HG02943 (cell line): Measurements from ENCODE around the gene U2AF2.

Source experiments
- ATAC-seq: cut with Tn5 transposase; IDR thresholded peaks from one replicate; pipeline ENCODE4 v1.9.1; 2021; ENCODE audit warnings: mild to moderate bottlenecking, low read depth, moderate library complexity; ENCODE audit not compliant: unreplicated experiment

U2AF2 gene

GRCh38 chr19:55642153-55643002, 12.5 kb upstream of the U2AF2 start:
- ATAC-seq: no peak

DNA sequence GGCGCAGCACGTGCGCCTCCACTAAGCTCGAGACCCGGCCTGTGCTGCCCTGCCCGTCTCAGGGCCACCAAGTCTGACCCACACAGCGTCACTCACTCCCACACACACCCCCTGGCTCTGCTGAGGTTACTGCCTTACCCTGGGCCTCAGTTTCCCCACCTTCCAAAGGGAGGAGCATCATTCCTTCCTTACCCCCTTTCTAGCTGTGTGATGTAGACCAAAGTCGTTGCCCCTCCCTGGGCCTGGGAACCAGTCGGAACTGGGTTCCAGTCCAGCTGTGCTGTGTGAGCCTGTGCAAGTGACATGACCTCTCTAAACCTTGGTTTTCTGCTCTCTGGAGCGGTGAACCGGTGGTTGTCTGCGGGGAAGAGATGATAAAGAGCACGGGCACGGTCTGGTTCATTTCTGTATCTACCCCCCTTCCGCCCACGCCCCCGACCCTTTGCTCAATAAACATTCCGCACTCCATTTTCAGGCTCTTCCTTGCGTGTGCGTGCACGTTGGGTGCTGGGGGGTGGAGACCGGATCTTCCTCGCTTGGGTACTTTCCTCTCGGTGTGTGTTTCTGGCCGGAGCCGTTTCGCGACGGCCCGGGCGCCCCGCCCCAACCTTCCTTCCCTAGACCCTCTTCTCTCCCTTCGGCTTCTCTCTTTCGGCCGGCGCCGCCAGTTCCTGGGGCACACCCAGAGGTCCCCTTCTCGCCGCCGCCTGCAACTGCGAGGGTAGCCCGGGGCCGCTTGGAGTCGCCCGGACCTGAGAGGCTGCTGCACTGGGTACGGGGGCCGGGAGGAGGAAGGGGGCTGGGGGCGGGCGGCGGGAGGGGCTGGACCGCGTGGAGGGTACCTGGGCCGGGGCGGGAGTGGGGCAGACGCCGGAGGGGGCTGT, 11.6 kb upstream of the U2AF2 start, which contains the start of gene ZNF581:
TSS of gene ZNF581 (plus strand) at position 647 of the 884 bp plus-strand sequence. CDS start 923 bp downstream, outside the sequence.
- ATAC-seq: no peak

DNA sequence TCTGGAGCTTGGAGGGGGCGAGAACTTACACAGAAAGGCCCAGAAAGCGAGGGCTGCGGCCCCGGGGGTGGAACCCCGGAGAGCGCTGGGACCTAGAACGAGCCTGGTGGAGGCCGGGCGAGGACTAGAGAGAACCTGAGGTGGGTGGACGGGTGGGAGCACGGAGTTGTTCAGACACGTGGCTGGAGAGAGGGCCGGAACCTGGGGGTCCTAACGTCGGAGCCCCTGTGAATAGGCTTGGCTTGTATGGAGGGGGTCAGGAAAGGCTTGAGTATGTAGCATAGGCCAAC, 11.0 kb upstream of the U2AF2 start:
- ATAC-seq: no peak

- ATAC-seq: no peak
These were observed 10.5 kb upstream of the U2AF2 start for GRCh38 chr19:55644191-55644833.

DNA sequence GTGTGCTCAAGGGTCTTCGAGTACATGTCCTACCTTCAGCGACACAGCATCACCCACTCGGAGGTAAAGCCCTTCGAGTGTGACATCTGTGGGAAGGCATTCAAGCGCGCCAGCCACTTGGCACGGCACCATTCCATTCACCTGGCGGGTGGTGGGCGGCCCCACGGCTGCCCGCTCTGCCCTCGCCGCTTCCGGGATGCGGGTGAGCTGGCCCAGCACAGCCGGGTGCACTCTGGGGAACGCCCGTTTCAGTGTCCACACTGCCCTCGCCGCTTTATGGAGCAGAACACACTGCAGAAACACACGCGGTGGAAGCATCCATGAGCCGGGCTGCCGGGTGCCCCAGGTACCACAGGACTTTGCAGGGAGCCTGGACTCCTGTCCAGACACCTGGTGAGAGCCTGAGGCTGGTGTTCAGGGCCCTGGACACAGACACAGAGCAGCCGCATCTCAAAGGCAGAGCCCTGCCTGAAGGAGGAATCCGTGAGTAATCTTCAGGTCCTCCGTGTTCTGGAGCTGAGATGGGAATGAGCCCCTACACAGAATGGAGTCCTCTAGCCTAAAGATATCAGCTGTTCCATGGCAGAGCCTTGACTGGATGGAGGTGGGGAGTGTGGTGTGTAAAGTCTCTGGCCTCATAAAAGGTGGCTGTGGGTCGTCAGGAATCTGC, 9.9 kb upstream of the U2AF2 start:
- no peak for ATAC-seq

- no peak for ATAC-seq
These were observed 9.3 kb upstream of the U2AF2 start for GRCh38 chr19:55645512-55645881.

DNA sequence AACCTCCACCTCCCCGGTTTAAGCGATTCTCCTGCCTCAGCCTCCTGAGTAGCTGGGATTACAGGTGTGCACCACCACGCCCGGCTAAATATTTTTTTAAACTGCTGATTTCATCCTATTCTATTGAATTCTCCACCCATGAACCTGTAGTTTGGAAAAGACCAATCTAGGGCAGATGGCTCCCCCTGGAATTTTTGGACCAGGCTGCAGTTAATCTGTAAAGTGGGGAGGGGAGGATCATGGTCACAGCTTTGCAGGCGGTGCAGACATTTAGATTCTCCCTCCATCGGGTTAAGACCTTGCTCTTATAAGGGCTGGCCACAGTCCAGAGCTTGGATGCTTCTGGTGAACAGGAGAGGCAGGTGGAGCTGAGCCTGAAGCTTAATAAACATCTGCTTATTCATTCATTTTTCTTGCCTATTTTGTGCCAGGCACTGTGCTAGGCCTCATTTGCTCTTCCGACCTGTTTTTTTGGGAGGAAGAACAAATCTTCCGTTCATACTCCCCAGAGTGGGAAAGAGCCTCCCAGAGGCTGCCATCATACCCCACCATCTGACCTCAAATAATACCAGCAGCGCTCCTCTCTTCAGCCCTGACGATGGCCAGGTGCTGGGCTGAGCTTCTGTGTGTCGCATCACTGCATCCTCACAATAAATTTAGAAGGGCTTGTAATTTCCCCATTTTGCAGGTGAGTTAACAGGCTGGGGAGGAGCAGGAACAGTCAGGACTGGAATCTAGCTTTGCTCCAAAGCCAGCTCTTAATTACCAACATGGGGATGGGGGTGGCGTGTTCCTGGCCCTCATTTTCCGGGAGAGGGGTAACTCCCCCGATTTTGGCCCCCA, 7.7 kb upstream of the U2AF2 start:
- no peak for ATAC-seq

- no peak for ATAC-seq
These were observed 6.9 kb upstream of the U2AF2 start, which contains the start of gene CCDC106 for GRCh38 chr19:55647732-55648584. Gene CCDC106 (plus strand): TSS chr19:55648212. CDS start chr19:55649047, 835 bp downstream.

DNA sequence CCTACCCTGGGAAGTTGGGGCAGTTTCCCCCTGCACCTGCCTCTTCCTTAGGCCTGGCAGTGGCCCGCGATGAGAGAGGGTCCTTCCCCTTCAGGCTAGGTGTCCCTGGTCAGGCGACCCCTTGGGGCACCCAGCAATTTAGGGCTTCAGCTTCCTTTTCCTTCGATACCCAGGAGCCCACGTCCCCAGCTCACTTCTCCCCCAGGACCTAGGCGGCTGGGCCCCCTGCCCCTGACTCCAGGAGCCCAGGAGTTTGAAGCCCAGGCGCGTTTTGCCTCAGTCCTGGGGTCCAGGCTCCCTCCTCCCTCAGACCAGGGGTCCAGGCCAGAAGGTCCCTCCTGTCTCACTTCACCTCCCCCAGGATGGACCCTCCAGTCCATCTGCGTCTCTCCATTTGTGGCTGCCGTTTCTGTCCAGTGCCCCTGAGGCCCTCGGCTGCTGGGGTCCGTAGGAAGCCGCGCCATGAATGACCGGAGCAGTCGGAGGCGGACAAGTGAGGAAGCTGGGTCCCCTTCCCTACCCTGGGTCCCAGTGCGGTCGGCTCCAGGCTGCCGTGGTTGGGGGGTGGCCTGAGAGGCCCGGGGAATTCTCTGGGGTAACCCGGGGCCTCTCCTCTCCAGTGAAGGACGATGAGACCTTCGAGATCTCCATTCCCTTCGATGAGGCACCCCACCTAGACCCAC, 6.1 kb upstream of the U2AF2 start:
- no peak for ATAC-seq

- no peak for ATAC-seq
These were observed 5.3 kb upstream of the U2AF2 start for GRCh38 chr19:55649268-55650125.

DNA sequence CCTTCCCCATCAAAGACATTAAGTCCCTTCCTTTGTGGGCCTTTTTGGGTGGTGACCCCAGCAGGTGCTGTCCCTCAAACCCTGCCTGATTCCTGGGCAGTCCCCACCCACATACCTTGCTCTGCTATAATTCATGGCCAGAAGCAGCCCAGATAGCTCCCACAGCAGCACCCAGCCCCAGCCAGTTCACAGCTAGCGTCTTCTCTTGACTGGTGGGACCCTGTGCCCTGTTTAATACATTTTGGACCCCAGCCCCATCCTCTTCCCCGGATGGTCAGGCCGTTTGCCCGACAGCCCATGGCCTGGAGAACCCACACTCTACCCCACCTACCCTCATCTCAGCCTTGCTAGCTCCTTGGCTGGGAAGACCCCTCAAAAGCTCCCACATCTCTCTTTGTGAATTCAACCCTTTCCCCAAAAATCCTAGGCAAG, 4.7 kb upstream of the U2AF2 start:
- ATAC-seq: no peak

- no peak for ATAC-seq
These were observed 4.1 kb upstream of the U2AF2 start for GRCh38 chr19:55650602-55651230.

GRCh38 chr19:55651236-55651635, 3.6 kb upstream of the U2AF2 start:
- no peak for ATAC-seq

GRCh38 chr19:55652311-55653128, 2.3 kb upstream of the U2AF2 start:
- ATAC-seq: no peak

- peak; percentile 39 for ATAC-seq
These were observed 1.0 kb upstream of the U2AF2 start for GRCh38 chr19:55653651-55654322.
